PFSK-1 (cell line): Measurements from ENCODE around the gene ZNF668.

Experiments used
- FOXP2 ChIP-seq: optimal IDR thresholded peaks from 2 replicates; pipeline ENCODE3; 2011; ENCODE audit warnings: borderline replicate concordance, control low read depth, inconsistent platforms; ENCODE audit not compliant: insufficient read depth; ENCODE audit errors: extremely low read length, extremely low read depth
- POLR2AphosphoS5 ChIP-seq: IDR thresholded peaks from 2 replicates; pipeline ENCODE4 v1.6.1; 2012; ENCODE audit warnings: low read depth, mild to moderate bottlenecking, control low read depth, low read length, moderate library complexity
- REST ChIP-seq, 2 experiments: IDR thresholded peaks; 2 replicates each; pipeline versions ENCODE4 v1.6.1 to v1.8.0; 2011 to 2012; ENCODE audit warnings: low read depth in 2 of 2, low read length in 2 of 2, control low read depth in 1 of 2, inconsistent platforms in 1 of 2, mild to moderate bottlenecking in 1 of 2, moderate library complexity in 1 of 2; ENCODE audit not compliant: insufficient read depth in 1 of 2
- SIN3A ChIP-seq: IDR thresholded peaks from 2 replicates; pipeline ENCODE4 v1.6.1; 2012; ENCODE audit warnings: mild to moderate bottlenecking, low read length, moderate library complexity, borderline replicate concordance; ENCODE audit not compliant: insufficient read depth
- TAF1 ChIP-seq: IDR thresholded peaks from 2 replicates; pipeline ENCODE4 v1.6.1; 2012; ENCODE audit warnings: low read length, control low read depth, borderline replicate concordance; ENCODE audit not compliant: insufficient read depth

ZNF668 gene

GRCh38 chr16:31084584-31085302, 10.7 kb upstream of the ZNF668 start:
- no peak for TF ChIP-seq TAF1
- TF ChIP-seq SIN3A: no peak
- TF ChIP-seq POLR2AphosphoS5: no peak
- no peak for TF ChIP-seq FOXP2
- TF ChIP-seq REST (IDR thresholded peaks at IDR 0.05; ENCODE audit: insufficient read depth in 1 of 2, low read depth in 2 of 2, low read length in 2 of 2): no peak

GRCh38 chr16:31083981-31084380, 9.9 kb upstream of the ZNF668 start:
- TF ChIP-seq FOXP2 (no peak), TAF1 (no peak), REST (IDR thresholded peaks at IDR 0.05; ENCODE audit: insufficient read depth in 1 of 2, low read depth in 2 of 2, low read length in 2 of 2) (no peak), SIN3A (no peak), POLR2AphosphoS5 (no peak)

- TF ChIP-seq POLR2AphosphoS5: 0 out of 2 replicates have a peak, but pooled peaks have one; percentile 1
- TF ChIP-seq FOXP2: no peak
- no peak for TF ChIP-seq SIN3A
Measured at GRCh38 chr16:31083556-31083955, 9.5 kb upstream of the ZNF668 start.

DNA sequence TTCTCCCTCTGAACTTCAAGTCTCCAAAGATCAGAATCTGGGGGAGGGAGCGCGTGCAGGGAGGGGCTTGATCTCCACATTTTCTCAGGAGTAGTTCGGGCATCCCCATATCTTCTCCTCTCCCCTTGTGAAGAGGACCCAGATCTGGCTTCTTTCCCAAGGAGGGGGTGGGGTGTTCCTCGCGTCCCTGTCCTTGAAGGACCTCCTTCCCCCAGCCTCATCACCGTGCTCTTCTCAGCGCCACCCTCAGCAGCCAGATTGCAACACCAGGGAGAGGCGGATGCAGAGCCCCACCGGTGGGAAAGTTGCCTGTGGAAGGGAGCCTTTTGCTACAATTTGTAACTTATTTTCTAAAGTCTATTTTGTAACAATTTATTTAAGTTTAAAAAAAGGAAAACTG, 9.0 kb upstream of the ZNF668 start:
- TF ChIP-seq REST (IDR thresholded peaks at IDR 0.05; ENCODE audit: insufficient read depth in 1 of 2, low read depth in 2 of 2, low read length in 2 of 2): no peak
- TF ChIP-seq POLR2AphosphoS5: 0 out of 2 replicates have a peak, but pooled peaks have one; percentile 2
- no peak for TF ChIP-seq TAF1
- no peak for TF ChIP-seq SIN3A
- TF ChIP-seq FOXP2: no peak

GRCh38 chr16:31082368-31083045, 8.5 kb upstream of the ZNF668 start:
- TF ChIP-seq SIN3A (no peak), FOXP2 (no peak), POLR2AphosphoS5 (no peak), REST (IDR thresholded peaks at IDR 0.05; ENCODE audit: insufficient read depth in 1 of 2, low read depth in 2 of 2, low read length in 2 of 2) (no peak), TAF1 (no peak)
